Skin of body (tissue), 2 donors: Measurements from ENCODE around the gene LRRTM4. TPM values are rescaled to one million over a fixed set of nuclear protein-coding genes. Genes with fewer than 3 reads are reported as not detected.
"Not testable (repeated sequence)": the region's sequence is repeated elsewhere in the genome, so short reads cannot be mapped to it uniquely, and the experiment has no call there.

ENCODE experiments used
- DNase-seq: peaks from one replicate; lab custom pipeline; 2025; lab: John Stamatoyannopoulos, UW
- total RNA-seq: library from RNA; depleted of rRNA; stranded (reverse); fragments of >200 nt; gene quantifications from one replicate; pipeline ENCODE4 v1.2.3, GENCODE V29; 2014

The LRRTM4 gene
- total RNA-seq, 1 donor from 2014 or later = 0.89 TPM

- DNase-seq = no peak
These were observed 652.2 kb downstream of the LRRTM4 start for GRCh38 chr2:76870011-76870410.

GRCh38 chr2:76867854-76868253, 654.3 kb downstream of the LRRTM4 start:
- DNase-seq = peak; percentile 1

- no peak for DNase-seq
These were observed 655.7 kb downstream of the LRRTM4 start for GRCh38 chr2:76866464-76866863.

GRCh38 chr2:76862901-76863300, 659.3 kb downstream of the LRRTM4 start:
- no peak for DNase-seq

GRCh38 chr2:76861708-76862107, 660.5 kb downstream of the LRRTM4 start:
- DNase-seq = no peak

- no peak for DNase-seq
These were observed 671.2 kb downstream of the LRRTM4 start for GRCh38 chr2:76851000-76851399.

GRCh38 chr2:76849086-76849485, 673.1 kb downstream of the LRRTM4 start:
- DNase-seq = no peak

GRCh38 chr2:76839826-76840225, 682.4 kb downstream of the LRRTM4 start:
- no peak for DNase-seq

GRCh38 chr2:76829374-76830234, 692.6 kb downstream of the LRRTM4 start:
- DNase-seq = no peak

GRCh38 chr2:76826691-76827090, 695.5 kb downstream of the LRRTM4 start:
- no peak for DNase-seq

- no peak for DNase-seq
These were observed 696.8 kb downstream of the LRRTM4 start for GRCh38 chr2:76825140-76825970.

- no peak for DNase-seq
These were observed 700.4 kb downstream of the LRRTM4 start for GRCh38 chr2:76821731-76822130.

- DNase-seq = no peak
These were observed 709.1 kb downstream of the LRRTM4 start for GRCh38 chr2:76813084-76813483.

- no peak for DNase-seq
These were observed 710.0 kb downstream of the LRRTM4 start for GRCh38 chr2:76812156-76812555.

- DNase-seq = no peak
These were observed 713.0 kb downstream of the LRRTM4 start for GRCh38 chr2:76809136-76809535.

GRCh38 chr2:76808732-76809131, 713.4 kb downstream of the LRRTM4 start:
- DNase-seq = no peak

- no peak for DNase-seq
These were observed 728.4 kb downstream of the LRRTM4 start for GRCh38 chr2:76793647-76794334.

GRCh38 chr2:76781313-76781712, 740.9 kb downstream of the LRRTM4 start:
- not testable (repeated sequence) for DNase-seq

- DNase-seq = no peak
These were observed 758.9 kb downstream of the LRRTM4 start for GRCh38 chr2:76763276-76763675.

GRCh38 chr2:76760367-76760704, 761.8 kb downstream of the LRRTM4 start:
- no peak for DNase-seq

GRCh38 chr2:76759634-76760366, 762.4 kb downstream of the LRRTM4 start:
- no peak for DNase-seq
